IPS-NIHi7 (cell line): ENCODE data around the gene GK.
A peak's percentile ranks its signal among the peaks of the same experiment; 100 is the strongest.
"Not testable (repeated sequence)": the region's sequence is repeated elsewhere in the genome, so short reads cannot be mapped to it uniquely, and the experiment has no call there.

Source experiments
- DNase-seq: peaks from one replicate; pipeline ENCODE4 v3.0.0; 2012; ENCODE audit warnings: mixed read lengths; ENCODE audit errors: extremely low spot score

Gene GK

DNA sequence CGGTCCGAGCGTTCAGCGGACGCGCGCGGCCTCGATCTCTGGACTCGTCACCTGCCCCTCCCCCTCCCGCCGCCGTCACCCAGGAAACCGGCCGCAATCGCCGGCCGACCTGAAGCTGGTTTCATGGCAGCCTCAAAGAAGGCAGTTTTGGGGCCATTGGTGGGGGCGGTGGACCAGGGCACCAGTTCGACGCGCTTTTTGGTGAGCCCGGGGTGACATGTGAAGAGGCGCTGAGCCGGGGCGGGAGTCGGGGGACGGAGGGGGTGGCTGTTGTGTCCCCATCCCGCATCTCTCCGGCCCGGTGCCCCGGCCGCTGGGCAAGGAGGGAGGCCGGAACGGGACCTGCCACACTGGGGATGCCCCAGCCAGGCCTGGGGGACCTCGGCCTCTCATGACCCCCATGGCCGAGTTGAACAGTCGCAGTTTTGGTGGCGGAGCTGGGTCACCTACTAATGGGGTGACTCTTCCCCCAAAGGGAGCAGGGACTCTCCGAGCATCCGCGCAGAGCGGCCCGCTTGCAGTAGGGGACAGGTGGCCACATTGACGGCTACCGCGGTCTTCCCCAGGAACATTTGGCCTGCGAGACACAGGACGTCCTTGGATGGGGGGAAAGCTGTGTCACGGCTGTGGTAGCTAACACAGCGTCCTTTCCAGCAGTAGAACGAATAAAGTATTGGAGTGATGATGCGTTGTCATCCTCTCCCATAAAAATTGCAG is at the start of gene GK:
TSS of gene GK (plus strand) at position 9 of the 717 bp plus-strand sequence. CDS start at position 124, 115 bp downstream.
- peak; percentile 14 for DNase-seq

DNA sequence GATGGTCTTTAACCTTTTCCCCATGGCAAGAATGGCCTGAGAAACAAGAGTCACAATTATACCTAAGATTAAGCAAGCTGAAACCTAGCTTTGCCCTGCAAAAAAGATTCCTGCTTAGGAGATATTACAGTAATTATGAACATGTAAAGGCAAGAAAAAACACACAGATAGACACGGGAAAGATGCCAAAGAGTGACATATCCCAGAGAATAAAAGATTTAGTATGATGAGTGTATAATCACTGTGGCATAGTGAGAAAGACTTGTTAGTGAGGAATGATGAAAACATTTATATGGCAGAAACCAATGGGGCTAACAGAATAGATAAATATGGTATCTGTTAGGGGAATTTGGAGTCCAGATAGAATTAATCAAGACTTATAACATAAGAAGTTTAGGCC is 46.1 kb upstream of the GK start:
- no peak for DNase-seq

DNA sequence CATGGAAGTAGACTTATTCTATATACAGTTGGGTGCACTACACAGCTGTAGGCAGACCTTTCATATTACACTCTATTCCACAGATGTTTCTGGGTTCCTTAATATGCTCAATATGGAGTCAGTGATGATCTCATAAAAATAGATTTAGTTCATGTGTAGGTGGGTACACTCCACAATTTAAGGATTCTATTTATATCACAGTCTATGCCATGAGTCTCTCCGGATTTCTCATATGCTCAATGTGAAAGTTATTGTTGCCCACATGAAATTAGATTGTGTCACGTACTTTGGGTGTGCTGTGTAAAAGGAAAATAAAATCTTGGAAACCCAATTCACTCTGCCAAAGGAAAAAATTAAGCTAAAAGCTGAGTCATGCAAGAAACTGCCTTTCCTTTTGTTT is 43.2 kb upstream of the GK start:
- DNase-seq, result no peak

DNA sequence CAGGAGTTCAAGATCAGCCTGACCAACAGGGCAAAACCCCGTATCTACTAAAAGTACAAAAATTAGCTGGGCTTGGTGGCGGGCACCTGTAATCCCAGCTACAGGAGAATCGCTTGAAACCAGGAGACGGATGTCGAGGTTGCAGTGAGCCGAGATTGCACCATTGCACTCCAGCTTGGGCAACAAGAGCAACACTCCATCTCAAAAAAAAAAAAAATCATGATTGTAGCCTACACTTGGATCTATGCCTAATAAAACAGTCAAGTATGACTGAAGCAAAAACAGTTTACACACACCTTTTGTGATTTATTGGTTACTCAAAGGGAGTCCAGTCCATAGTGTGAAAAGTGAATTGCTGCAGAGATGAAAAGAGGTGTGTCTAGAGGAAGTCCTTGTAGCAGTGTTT is 41.0 kb upstream of the GK start:
- no peak for DNase-seq

DNA sequence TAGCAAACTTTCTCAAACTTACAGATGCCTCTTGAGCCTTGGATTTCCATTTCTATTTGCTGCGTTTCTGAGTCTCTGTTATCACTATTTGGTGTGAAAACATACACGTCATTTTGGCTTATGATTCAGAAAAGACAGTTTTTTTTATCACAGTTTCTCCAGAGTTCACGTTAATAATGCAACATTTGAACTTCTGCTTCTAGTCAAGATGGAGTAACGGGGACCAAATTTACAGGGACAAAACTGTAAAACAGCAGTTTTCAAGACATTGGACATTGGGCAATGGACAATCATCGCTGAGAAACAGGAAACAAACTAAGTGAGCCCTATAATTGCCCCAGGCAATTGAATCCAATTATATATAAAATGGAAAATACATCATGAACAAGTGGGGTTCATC is 39.5 kb upstream of the GK start:
- no peak for DNase-seq

DNA sequence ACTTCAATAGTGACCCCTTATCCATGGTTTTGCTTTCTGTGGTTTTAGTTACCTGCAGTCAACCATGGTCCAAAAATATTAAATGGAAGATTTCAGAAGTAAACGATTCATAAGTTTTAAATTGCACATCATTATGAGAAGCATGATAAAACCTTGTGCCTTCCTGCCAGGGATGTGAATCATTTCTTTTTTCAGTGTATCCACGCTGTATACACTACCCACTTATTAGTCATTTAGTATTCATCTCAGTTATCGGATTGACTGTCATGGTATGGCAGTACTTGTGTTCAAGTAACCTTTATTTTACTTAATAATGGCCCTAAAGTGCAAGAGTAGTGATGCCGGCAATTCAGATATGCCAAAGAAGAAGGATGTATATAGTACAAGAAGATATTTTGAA is 38.0 kb upstream of the GK start:
- no peak for DNase-seq

DNA sequence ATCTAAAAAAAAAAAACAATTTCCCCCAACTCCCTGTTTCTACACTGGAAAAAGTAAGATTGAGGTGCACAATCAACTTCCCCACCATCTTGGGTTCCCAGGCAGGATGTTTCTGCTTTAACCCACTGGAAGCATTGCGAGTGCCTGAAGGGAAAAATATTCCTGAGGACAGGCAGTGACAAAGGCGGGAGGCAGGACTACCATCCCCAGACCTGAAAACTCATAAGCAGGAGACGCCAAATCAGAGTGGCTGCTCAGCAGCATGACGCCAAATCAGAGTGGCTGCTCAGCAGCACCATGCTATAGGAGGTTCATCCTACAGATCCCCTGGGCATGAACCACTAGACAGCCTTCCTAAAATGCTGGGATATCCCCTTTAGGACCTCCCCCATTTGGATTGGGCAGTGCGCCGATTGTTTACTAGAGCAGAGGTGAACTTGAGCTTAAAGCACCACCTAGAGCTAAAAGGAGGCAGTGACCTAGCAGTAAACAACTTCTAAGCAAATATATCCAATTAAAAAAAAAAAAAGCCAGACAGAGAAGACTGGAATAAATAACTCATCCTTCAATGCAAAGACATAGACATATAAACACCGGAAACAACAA is 35.0 kb upstream of the GK start:
- peak; percentile 62 for DNase-seq

DNA sequence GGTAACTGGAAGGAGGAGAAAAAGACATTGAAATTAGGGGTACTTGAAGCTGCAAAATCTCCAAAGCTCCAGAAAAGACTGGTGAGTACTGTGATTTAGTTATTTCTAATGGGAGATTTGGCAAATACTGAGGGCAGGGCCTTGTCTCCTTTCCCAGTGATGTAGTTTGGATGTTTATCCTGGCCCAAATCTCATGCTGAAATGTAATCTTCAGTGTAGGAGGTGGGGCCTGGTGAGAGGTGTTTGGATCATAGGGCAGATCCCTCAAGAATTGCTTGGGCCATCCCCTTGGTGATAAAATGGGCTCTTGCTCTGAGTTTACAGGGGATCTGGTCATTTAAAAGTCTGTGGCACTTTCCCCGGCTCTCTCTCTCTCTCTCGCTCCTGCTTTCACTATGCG is 33.1 kb upstream of the GK start:
- no peak for DNase-seq

DNA sequence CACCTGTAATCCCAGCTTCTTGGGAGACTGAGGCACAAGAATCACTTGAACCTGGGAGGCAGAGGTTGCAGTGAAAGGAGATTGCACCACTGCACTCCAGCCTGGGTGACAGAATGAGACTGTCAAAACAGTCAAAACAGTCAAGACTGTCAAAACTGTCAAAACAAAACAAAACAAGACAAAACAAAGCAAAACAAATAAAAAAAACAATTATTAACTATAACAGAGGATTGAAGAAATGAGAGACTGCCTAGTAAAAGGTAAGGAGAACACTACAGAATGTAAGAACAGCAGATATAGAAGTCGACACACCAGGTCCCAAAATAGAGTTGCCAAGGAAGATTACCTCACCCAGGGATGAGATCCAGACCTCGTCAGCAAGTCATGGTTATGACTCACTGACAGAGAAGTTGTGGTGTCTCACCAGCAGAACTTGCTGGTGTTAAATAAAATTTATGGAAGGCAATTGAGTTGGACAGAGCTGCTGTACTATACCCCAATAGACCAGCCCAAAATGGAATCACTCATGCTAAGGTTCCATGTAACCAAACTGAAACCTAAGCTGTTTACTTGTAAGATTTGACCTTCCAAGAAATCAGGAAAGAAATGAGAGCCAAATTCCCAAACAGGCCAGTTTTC is 32.1 kb upstream of the GK start:
- DNase-seq, result no peak

DNA sequence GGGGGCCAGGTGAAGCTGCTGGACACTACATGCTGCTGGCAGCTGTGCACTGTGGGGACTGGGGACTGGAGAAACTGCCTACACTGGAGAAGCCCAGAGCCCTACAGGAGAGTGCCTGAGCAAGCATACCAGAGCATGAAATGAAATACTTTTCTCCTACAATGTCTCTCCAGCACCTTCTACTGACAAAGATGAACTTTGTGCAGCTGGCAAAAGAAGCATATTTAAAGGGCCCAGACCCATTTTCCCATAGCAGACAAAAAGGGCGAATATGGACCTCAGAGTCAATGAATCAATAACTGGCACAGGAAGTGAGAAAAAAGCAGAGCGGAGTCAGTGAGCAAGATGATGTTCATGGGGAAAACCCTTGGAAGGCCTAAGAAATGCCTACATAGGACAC is 30.9 kb upstream of the GK start:
- DNase-seq, result no peak

DNA sequence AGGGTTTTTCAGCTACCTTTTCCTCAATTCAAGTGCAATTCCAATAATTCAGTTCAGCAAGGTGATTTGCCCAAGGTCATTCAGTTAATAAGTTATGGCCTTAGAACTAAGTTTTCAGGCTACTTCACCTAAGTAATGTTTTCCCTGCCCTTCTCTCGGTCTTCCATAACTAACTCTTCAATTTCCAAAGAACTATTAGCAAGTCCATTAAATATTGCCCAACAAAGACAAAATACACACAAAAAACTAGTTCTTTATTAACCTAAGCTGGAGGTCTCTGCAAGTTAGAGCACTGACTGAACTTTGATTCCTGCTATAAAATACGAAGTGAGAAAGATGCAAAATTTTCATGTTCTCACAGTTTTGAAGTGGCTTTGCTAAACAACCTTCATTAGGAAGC is 26.8 kb upstream of the GK start:
- DNase-seq, result no peak

DNA sequence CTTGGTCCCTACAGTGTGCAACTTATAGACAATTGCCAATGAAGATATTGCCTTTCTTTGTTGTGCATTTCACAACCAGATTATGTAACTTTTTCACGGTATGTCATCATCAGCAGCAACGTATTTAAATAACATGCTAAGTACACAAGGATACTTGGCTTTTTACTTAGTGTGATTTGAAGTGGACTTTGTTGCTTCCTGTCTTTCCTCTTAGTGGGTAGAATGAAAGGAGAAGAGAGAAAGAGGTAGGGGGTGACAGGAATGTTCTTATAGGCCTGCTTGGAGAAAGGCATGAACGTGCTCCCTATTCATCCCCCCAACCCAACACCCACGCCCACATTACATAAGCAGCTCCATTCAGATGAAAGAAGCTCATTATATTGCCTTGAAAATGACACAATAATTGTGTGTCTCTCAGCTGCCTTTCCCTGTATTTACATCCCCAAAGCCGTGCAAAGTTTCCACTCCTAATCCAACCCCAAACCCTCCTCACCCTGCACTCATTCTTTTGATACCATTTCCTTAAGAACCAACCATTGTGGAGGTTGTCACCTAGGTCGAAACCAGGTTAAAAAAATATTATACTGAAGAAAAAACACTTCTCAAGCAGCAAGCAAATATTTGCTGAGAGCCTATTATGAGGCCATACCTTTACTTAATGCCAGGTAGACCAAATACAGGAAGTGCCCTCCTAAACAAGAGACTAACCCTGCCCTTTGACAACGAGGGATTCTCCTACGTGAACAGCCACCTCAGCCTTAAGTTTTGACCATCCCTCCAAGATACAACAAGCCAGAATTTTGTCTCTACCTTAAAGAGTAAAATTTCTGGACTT is 25.2 kb upstream of the GK start:
- DNase-seq, result no peak

DNA sequence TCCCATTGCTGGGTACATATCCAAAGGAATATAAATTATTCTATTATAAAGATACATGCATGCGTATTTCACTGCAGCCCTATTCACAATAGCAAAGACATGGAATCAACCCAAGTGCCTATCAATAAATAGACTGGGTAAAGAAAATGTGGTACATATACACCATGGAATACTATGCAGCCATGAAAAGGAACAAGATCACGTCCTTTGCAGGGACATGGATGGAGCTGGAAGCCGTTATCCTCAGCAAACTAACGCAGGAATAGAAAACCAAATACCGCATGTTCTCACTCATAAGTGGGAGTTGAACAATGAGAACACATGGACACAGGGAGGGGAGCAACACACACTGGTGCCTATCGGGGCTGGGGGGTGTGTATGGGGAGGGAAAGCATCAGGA is 19.2 kb upstream of the GK start:
- not testable (repeated sequence) for DNase-seq

DNA sequence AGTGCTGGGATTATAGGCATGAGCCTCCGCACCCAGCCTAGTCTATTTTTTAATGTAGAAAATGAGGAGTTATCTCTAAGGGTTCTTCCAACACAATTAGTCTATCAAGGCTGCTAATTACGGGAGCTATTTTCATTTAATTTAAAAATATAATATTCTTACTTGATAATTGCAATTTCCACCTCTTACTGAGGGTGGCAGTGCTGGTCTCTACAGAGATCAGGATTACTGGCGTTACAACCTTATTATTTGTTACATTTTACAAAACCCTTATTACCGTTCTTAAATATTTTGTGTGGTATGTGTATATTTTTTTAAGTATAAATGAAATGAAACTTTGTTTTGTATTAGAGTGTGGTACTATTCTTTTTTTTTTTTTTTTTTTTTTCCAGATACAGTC is 17.6 kb upstream of the GK start:
- DNase-seq, result peak; percentile 21

DNA sequence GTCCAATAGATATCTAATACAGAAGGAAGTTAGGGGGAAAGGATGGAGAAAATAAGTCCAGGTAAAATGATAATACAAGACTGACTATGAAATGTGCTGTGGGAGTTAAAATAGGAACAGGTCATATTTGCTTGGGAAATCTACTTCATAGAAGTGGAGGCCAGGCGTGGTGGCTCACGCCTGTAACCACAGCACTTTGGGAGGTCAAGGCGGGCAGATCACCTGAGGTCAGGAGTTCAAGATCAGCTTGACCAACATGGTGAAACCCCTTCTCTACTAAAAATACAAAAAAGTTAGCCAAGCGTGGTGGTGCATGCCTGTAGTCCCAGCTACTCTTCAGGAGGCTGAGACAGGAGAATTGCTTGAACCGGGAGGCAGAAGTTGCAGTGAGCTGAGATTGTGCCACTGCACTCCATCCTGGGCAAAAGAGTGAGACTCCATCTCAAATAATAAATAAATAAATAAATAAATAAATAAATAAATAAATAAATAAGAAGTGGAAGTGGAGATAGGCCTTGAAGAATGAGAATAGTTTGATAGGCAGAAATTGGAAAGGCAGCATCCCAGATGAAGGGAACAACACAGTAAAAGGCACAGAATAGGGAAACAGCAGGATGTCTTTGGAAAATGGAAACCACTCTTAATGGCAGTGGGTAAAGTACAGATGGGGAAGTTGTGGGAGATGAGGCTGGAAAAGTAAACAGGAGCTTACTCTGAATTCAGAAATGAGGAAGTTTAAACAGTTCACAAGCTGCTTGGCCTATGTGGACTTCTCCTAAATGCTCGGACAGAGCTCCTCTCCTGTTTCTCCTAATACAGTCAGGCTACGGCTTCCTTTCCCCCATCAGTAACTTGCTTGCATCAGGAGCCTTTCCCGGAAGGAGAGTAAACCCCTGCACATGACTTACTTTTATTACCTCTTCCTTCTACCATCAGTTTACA is 15.1 kb upstream of the GK start:
- DNase-seq, result no peak

DNA sequence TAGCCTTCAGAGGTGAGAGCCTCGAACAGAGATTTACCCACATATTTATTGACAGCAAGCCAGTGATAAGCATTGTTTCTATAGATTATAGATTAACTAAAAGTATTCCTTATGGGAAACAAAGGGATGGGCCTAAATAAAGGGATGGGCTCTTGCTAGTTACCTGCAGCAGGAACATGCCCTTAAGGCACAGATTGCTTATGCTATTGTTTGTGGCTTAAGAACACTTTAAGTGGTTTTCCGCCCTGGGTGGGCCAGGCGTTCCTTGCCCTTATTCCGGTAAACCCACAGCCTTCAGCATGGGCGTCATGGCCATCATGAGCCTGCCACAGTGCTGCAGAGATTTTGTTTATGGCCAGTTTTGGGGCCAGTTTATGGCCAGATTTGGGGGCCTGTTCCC is 13.5 kb upstream of the GK start:
- DNase-seq, result not testable (repeated sequence)

DNA sequence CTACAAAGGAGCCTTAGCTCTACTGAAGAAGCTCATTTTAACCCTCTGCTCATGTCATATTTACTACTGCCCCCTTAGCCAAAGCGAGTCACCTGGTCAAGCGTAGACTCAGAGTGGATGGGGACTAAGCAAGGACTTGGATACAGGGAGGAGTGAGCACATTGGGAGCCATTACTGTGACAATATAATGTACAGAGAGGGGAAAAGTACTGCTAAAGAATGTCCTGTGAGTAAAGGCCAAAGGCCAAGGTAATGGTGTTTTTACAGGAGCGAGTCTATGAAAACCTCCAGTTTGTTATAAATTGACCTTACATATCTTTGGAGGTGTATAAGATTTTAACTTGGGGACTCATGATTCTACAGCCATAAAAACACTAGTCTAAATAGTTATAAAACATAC is 10.6 kb upstream of the GK start:
- no peak for DNase-seq

DNA sequence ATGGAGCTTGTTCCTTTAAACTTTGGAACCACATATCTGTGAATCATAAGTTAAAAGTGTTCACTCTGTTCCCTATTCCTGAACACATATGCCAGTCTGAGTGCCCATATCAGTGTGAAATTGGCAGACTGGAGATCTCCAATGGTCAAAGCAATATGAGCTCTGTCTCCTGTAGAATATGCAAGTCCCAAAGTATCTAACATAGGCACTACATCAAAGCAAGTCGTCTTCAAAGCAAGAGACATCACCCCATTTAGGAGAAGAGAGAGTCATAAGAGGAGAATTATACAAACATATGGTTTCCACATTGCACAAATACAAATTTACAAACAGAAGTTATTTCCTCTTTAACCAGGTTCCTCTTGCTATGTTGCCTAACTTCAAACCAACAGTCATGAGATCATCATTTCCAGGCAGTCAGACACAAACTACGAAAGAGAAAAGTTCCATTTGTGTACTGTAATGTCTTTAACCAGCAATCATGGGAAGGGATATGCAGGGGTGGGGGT is 9.9 kb upstream of the GK start:
- no peak for DNase-seq

DNA sequence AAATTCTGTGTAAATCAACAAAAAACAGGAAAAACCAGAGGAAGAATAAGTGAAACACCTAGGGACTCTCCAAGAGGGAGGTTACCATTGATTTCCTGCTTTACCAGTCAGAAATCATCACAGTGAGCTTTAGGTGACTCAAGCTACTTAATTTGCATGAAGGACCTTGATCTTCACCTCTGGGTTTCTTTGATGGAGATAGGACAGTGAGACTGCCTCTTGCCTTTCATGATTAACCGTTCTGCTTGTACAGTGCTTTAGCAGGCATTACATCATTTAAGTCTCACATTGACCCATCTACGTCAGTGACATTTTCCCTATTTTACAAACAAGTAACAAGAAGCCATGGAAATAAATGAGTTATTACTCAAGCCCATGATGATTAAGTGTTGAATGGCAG is 3.4 kb upstream of the GK start:
- peak; percentile 12 for DNase-seq

DNA sequence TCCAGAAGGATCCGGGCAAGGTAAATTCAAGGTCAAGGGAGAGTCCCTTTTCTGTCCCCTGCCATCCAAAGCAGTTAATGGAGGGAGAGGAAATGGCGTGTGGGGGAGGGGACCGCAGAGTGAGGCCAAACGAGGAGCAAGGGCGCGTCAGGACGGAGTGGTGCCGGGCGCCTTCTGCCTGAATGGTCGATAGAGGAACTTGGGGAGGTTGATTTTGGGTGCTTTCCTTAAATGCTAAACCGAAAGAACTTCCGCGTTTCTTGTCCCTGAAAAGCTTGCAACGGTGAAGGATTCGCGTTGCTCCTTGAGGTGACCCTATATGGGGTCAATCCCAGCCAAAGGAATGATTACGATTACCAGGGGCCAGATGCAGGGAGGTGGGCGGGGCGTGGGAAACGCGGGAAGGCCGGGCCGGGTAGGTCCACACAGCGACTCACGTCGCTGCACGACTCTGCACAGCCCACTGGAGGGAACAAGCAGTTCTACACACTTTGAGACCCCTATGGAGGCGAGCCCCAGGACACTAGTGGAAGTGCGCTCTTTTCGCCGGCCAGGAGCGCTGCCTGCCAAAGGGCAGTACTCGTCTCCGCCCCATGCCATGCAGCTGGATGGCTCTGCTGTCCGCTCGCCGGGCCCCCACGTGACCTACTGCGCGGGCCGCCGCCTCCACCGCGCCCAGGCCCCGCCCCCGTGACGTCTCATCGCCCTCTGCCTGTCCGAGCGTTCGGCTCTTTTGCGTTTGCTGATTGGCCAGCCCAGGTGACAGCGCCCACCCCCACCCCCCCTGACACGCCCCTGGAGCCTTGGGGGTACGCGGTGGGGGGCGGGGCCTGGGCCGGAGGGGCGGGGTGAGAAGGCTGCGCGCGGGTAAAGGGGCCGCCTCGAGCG is 452 bp upstream of the GK start:
- peak; percentile 92 for DNase-seq
